Measurements from ENCODE around the gene PPOX. TPM values are rescaled to one million over a fixed set of nuclear protein-coding genes. Genes with fewer than 3 reads are reported as not detected.

The PPOX gene
- total RNA-seq, 1 donor from 2014 or later = 20.0 TPM

GRCh38 chr1:161218301-161219077 is 52.3 kb downstream of the PPOX start:
- no peak overlapping the region for H3K9ac ChIP-seq (ENCODE audit: low read length)
- Mint-ChIP-seq H3K9me3 (ENCODE audit: unreplicated experiment) (no peaks in the 10 kb centered on the region), H3K27ac (ENCODE audit: unreplicated experiment) (no peak overlapping the region), H3K4me1 (ENCODE audit: low read depth, unreplicated experiment) (peaks cover 15% of the 10 kb centered on the region), H3K27me3 (ENCODE audit: low read depth, unreplicated experiment) (peaks cover 9% of the 10 kb centered on the region), H3K4me3 (ENCODE audit: unreplicated experiment) (peak overlapping the region; percentile 45), H3K36me3 (ENCODE audit: low read depth, unreplicated experiment) (peaks cover 12% of the 10 kb centered on the region)
- H3K36me3 ChIP-seq (ENCODE audit: insufficient read depth, low read length) = peaks cover 10% of the 10 kb centered on the region
- no peak overlapping the region for H2AFZ ChIP-seq (ENCODE audit: low read depth, low read length)
- peaks cover 14% of the 10 kb centered on the region for H3K4me1 ChIP-seq (ENCODE audit: insufficient read depth, low read length)
- no peak overlapping the region for H3K4me2 ChIP-seq (ENCODE audit: low read length)
- no peaks in the 10 kb centered on the region for H3K9me3 ChIP-seq (ENCODE audit: insufficient read depth, low read depth, low read length)
- no peaks in the 10 kb centered on the region for H3K79me2 ChIP-seq (ENCODE audit: insufficient read depth, low read length)
- H3K4me3 ChIP-seq (ENCODE audit: insufficient read depth, low read depth, low read length) = no peak overlapping the region
- H4K20me1 ChIP-seq (ENCODE audit: insufficient read depth, low read length) = no peaks in the 10 kb centered on the region
- H3K27ac ChIP-seq (ENCODE audit: low read depth, low read length) = no peak overlapping the region
- no peak for TF ChIP-seq EZH2 (IDR thresholded peaks at IDR 0.05; ENCODE audit: insufficient read depth, low read length)
- TF ChIP-seq CTCF (IDR thresholded peaks at IDR 0.05; ENCODE audit: insufficient read depth, low read depth, low read length) = no peak
- no peaks in the 10 kb centered on the region for H3K27me3 ChIP-seq (ENCODE audit: insufficient read depth, low read length)
- no peak for FAIRE-seq
- no peak for DNase-seq (ENCODE audit: low read depth)

- no peak overlapping the region for H3K4me2 ChIP-seq (ENCODE audit: low read length)
- H3K36me3 ChIP-seq (ENCODE audit: insufficient read depth, low read length) = peaks cover 3% of the 10 kb centered on the region
- H3K4me3 Mint-ChIP-seq (ENCODE audit: unreplicated experiment) = no peak overlapping the region
- H3K9ac ChIP-seq (ENCODE audit: low read length) = no peak overlapping the region
- H3K27me3 ChIP-seq (ENCODE audit: insufficient read depth, low read length) = no peaks in the 10 kb centered on the region
- no peak for FAIRE-seq
- TF ChIP-seq CTCF (IDR thresholded peaks at IDR 0.05; ENCODE audit: insufficient read depth, low read depth, low read length) (no peak), EZH2 (IDR thresholded peaks at IDR 0.05; ENCODE audit: insufficient read depth, low read length) (no peak)
- H3K36me3 Mint-ChIP-seq (ENCODE audit: low read depth, unreplicated experiment) = peaks cover 8% of the 10 kb centered on the region
- peaks cover 11% of the 10 kb centered on the region for H3K27me3 Mint-ChIP-seq (ENCODE audit: low read depth, unreplicated experiment)
- no peak for DNase-seq (ENCODE audit: low read depth)
- H3K27ac Mint-ChIP-seq (ENCODE audit: unreplicated experiment) = no peak overlapping the region
- H3K27ac ChIP-seq (ENCODE audit: low read depth, low read length) = no peak overlapping the region
- no peak overlapping the region for H2AFZ ChIP-seq (ENCODE audit: low read depth, low read length)
- no peaks in the 10 kb centered on the region for H3K79me2 ChIP-seq (ENCODE audit: insufficient read depth, low read length)
- H3K4me1 ChIP-seq (ENCODE audit: insufficient read depth, low read length) = peaks cover 14% of the 10 kb centered on the region
- no peaks in the 10 kb centered on the region for H4K20me1 ChIP-seq (ENCODE audit: insufficient read depth, low read length)
- peaks cover 15% of the 10 kb centered on the region for H3K4me1 Mint-ChIP-seq (ENCODE audit: low read depth, unreplicated experiment)
- H3K9me3 ChIP-seq (ENCODE audit: insufficient read depth, low read depth, low read length) = no peaks in the 10 kb centered on the region
- no peak overlapping the region for H3K4me3 ChIP-seq (ENCODE audit: insufficient read depth, low read depth, low read length)
- no peaks in the 10 kb centered on the region for H3K9me3 Mint-ChIP-seq (ENCODE audit: unreplicated experiment)
These were observed 53.1 kb downstream of the PPOX start for GRCh38 chr1:161219078-161219892.

Data from astrocyte (in vitro differentiated cells and primary cell).